HG03460 (cell line): Measurements from ENCODE around the gene IPO13.

Experiments
- ATAC-seq: cut with Tn5 transposase; IDR thresholded peaks from one replicate; pipeline ENCODE4 v1.9.1; 2021; ENCODE audit not compliant: unreplicated experiment

Gene IPO13

DNA sequence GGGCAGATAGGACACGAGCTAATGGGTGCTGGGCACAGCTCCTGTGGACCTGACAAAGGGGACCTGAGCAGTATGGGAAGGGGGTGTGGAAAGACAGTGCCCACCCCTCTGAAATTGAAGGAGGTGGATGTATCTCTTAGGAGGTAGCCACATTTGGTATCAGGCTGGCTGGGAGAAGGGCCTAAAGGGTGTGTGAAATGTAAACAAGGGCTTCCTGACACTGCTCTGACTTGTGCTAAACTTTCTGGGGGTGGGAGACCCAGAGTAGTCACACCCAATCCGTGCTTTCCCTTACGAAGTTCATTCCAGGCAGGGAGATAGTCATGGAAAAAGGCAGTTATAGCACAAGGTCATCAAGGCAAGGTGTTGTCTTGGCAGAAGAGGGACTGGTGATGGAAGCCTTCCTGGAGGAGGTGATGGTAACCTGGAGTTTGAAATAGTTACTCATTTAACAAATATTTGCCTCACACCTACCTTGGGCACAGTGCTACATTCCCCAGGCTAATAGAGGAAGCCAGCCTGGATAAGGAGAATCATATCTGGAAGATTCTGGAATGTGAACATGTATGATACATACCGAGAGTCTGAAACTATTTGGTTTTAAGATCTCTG is 39.3 kb downstream of the IPO13 start:
- ATAC-seq = no peak

DNA sequence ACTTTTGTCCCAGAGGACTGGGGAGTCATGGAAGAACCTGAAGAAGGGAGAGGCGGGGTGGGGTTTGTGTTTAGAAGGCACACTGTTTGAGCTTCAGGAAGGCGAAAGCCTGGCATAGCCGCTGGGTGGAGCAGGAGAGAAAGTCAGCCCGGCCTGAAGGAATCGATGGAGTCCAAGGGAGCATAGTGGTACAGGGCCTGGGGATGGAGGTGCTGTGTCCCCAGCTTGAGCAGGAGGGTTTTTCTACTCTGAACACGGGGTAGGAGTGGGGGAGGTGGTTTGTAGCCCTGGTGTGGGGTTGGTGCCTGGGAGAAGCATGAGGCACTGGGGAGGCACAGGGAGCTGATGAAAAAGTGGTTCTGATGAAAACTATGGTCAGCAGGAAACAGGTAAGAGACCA is 40.0 kb downstream of the IPO13 start:
- no peak for ATAC-seq

DNA sequence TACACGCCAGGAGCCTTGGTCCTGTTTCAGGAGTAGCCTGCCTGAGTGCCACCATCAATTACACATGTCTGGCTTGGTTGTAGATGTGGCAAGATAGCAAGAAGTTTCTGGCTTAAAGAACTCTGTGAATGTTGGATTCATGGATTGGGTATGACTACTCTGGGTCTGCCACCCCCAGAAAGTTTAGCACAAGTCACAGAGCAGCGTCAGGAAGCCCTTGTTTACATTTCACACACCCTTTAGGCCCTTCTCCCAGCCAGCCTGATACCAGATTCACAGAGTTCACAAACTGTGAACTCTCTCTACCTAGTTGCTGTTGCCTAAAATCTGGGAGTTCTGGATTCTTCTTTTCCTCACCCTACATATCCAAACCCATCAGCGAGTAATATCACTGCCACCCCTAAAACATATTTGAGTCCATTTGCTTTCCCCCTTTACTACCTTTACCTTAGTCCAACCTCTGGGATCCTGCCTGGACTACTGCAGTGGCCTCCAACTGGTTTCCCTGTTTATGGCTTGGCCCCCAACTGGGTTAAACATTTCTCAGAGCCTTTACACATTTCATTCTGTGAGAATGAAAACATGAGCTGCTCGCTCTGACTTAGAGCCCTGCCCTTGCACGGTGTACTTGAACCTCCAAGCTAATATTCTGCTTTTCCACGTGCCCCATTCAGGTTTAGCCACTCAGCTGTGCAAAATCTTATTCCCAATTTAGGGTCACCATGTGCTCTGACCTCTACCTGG is 40.6 kb downstream of the IPO13 start:
- ATAC-seq = no peak

DNA sequence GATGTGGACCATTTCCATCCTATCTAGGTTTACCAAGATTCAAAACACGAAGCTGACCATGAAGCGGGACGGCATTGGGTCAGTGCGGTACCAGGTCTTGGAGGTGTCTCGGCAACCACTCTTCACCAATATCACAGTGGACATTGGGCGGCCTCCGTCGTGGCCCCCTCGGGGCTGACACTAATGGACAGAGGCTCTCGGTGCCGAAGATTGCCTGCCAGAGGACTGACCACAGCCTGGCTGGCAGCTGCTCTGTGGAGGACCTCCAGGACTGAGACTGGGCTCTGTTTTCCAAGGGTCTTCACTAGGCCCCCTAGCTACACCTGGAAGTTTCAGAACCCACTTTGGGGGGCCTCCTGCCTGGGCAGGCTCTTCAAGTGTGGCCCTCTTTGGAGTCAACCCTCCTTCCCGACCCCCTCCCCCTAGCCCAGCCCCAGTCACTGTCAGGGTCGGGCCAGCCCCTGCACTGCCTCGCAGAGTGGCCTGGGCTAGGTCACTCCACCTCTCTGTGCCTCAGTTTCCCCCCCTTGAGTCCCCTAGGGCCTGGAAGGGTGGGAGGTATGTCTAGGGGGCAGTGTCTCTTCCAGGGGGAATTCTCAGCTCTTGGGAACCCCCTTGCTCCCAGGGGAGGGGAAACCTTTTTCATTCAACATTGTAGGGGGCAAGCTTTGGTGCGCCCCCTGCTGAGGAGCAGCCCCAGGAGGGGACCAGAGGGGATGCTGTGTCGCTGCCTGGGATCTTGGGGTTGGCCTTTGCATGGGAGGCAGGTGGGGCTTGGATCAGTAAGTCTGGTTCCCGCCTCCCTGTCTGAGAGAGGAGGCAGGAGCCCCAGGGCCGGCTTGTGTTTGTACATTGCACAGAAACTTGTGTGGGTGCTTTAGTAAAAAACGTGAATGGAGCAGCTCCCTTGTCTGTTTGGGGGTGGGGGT is 43.8 kb downstream of the IPO13 start:
- no peak for ATAC-seq

DNA sequence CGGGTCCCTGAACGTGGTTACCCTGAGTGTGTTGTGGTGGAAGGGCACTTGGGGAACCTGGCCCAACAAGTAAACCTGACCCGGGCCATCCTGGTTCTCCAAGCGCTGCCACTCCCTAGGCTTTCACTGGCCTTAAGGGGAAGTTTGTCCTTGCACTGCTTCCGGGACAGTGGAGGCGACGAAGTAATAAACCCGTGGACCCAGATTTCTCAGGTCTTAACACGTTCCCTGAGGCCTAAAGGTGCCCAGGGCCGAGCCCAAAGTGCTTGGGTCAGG is 44.4 kb downstream of the IPO13 start:
- ATAC-seq = no peak

DNA sequence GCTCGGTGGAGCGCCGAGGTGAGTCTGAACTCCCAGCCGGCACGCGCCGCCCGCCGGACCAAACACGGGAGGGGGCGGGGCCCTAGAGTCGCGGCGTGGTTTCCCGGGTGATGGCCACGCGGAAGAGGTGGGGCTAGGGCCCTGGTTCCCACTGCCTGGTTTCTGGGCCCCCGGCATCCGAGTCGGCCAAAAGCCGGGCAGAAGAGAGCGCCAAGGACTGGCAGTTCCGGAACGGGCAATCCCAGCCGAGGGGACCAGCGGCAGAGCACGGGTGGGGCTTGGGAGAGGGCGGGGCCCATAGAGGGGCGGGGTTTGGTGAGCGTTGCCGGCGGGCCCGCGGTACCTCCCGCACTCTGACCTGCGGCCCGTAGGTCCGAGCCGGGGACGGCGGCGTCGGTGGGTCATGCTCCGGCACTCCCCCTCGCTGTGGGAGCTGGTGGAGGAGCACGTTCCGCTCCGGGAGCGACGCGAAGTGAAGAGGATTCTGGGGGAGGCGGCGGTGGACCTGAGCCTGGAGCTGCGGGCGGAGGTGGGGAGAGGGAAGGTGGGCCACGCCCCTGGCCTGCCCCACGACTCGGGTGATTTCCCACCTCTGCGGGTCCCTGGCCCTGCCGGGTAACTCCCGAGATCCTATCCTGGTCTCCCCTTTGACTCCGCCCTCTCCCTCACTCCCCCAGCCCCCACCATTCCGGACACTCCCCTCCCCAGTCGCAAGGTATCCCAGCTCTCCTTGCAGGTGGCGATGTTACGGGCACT is 44.9 kb downstream of the IPO13 start, which contains the start of gene CCDC24:
Gene CCDC24 (plus strand): TSS at position 124 of the 756 bp plus-strand sequence. CDS start 280 bp downstream, at position 404.
- peak; percentile 67 for ATAC-seq

DNA sequence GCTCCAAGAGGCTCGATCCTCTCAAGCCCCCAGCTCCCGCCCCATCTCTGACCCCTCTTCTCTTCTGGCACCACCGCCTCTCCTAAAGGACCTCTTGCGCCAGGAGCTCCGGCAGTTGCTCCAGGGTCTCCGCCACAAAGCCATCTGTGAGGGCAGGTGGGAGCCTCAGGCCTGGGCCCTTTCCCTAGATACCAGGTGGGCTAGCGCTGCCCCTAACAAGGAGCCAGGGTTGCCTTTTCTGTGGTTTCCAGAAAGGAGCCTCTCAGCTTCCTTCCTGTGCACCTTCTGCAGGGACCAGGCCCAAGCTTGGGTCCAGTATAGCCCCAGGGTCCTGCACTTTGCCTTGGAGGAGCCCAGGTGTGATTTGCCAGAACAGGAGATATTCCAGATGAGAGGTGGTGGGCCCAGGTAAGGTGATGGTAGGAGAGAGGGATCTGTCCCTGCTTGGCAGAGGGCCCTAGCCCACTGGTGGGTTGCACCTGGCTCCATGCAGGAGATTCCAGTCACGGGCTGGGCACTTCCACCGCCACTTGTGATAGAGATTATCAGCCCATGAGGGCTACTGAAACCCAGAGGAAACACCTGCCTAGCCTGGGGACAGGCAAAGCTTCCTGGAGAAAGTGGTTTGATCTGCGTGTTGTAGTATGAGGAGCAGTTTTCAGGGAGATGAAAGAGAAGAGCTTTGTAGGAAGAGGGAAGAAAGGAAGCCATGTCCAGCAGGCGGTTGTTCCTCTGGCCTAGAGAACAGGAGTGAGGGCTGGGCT is 45.7 kb downstream of the IPO13 start:
- ATAC-seq = no peak

DNA sequence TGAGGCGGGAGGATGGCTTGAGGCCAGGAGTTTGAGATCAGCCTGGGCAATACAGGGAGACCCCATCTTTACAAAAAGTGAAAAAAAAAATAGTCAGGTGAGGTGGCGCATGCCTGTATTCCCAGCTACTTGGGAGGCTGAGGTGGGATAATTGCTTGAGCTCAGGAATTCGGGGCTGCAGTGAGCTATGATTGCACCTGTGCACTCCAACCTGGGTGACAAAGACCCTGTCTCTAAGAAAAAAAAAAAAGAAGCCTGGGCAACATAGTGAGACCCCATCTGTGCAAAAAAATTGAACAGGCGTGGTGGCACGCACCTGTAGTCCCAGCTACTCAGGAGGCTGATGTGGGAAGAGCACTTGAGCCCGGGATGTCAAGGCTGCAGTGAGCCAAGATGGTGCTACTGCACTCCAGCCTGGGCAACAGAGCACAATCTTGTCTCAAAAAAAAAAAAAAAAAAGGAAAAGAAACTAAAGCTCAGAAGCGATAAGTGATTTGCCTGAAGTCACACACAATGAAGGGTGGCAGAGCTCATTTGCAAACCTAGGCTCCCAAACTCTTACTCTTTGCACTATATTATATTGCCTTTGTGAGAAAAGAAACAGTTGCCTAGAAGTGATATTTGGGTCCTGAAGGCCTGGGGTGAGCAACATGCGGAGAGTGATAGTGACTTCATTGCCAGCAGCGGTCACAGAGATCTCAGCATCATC is 46.6 kb downstream of the IPO13 start:
- no peak for ATAC-seq

DNA sequence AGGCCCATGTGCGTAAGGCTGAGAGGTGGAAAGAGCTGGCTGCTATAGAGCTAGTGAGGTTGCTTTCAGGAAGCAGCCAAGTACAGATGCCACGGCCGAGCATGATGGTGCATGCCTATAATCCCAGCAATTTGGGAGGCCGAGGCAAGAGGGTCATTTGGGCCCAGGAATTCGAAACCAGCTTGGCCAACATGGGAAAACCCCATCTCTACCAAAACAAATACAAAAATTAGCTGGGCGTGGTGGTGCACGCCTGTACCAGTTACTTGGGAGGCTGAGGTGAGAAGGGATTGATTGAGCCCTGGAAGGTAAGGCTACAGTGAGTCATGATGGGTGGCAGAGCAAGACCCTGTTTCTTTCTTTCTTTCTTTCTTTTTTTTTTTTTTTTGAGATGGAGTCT is 47.3 kb downstream of the IPO13 start:
- ATAC-seq = no peak

DNA sequence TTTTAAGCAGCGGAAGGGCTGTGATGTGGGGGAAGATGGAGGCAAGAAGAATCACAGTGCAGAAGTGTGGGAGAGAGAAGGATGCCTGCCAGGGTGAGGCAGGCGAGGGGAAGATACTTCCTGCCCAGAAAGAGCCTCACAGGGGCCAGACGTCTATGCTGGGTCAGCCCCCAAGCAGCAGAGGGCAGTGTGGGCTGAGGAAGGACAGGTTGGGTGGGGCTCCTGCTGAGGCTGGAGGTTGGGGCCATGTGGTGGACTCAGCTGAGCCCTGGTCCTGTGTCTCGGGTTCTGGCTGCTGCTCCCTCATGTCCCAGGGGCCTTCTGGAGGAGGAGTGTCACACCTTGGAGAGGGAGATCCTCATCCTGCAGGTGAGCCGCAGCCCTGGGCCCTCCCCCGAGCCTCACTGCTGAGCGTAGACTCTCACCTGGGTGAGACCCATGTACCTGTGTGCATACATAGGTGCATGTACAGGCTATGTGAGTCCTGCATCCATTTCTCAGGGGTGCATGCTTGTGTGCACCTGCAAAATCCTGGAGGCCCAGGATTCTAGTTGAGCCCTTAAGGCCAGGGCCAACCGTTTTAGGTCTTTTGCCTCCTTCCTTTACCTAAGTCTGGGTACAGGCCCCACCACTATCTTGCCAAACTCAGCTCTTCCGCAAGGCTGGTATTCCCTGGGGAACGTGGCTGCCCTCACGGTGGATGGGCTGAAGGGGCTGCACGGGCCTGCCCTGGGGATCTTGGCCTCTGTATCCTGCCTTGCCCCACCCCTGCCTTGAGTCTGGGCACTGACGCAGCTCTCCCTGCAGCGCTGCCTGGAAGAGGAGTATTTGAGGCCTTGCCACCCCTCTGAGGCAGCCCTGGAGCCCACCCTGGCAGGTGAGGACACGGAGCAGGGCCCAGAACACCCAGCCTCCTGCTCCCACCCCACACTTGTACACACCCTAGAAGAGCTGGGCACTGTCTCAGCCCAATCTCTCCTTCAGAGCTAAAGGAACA is 48.3 kb downstream of the IPO13 start:
- ATAC-seq = no peak

DNA sequence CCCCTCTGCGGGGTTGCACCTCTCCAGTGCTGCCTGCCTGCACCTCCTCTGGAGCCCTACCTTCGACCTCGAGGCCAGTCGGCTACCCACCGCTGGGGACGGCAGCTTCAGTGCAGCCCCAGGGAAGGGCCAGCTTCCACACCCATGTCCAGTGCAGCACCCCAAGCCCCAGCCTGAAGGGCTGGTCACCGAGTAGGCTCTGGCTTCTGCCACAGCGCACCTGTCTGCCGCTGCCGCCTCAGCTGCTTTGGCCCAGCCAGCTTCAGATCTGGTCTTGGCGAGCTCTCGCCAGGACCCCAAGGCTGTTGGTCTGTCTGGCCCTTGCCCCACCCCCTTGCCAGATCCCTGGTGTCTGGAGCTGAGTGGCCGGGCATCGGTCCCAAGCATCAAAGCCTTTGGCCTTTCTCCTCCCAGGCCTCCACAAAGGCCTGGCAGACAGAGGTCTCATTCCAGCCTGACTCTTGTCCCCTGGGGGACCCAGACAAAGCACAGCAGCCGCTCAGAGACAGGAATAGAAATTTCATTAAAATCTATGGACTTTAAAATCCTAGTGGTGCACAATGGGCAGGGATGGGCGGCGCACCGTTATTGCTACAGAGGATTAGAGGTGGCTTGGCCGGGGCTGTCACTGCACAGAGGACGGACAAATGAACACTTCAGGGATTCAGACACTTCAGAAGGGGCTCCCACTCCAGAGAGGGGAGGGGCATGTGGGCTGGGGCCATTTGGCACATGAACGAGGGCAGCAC is 49.4 kb downstream of the IPO13 start:
- no peak for ATAC-seq

DNA sequence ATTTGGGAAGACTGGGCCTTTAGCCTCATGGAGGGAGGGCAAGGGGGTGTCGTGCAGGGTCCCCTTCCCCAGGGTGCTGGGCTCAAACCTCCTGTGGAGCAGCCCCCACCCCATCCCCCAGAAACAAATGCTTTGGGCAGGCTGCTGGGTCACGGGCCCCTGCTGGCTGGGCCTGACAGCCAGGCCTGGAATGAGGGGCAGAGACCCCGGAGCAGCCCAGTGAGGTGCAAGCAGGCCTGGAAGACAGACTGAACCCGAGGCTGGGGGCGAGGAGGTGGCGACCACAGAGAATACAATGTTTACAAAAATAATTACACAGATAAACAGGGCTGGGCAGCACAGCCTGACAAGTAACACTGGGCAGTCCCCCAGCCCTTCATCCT is 50.0 kb downstream of the IPO13 start:
- ATAC-seq = no peak

DNA sequence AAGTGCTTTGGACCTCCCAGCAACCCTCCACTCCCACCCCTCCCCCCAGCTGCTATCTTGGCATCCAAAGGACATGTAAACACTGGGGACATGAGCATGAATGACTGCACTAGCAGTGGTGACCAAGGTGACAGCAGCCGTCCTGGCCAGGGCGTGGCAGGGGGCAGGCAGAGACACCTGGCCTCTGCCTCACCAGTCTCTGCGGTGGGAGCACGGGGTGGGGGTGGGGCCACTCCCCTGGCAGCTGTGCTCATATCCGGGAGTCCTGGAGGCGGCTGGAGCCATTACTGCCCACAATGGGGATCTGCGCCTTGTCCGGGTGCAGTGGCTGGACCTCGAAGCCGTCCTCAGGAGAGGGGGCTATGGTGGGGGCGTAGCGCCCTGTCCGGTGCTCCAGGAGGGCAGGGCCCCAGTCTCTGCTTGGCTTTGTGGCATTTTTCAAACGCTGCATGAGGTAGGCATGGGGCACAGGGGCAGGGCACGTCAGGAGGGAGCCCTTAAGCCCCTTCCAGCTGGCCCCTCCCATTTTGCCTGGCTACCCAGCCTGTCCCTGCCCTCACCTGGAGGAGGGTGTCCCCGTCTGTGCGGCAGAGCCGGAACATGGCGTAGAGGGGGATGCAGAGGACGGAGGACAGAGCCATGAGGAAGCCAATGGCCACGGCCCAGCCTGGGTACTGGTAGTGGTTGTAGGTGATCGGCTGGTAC is 50.7 kb downstream of the IPO13 start:
- no peak for ATAC-seq

DNA sequence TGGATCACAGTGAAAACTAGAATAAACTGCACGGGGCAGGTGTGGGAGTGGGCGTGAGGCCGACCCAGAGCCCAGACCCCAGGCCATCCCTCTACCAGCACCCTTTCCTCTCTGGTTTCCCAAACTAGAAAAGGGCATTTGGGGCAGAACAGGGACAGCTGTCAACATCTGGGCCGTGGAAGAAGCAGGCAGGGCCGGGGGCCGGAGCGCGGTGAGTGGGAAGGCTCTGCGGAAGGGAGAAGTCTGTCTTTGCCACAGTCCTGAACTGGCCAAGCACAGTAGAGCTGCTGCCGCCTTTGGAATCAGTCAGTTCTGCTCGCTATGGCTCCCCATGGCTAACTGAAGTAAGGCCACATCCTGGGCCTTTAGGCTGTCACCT is 51.2 kb downstream of the IPO13 start:
- ATAC-seq = no peak

DNA sequence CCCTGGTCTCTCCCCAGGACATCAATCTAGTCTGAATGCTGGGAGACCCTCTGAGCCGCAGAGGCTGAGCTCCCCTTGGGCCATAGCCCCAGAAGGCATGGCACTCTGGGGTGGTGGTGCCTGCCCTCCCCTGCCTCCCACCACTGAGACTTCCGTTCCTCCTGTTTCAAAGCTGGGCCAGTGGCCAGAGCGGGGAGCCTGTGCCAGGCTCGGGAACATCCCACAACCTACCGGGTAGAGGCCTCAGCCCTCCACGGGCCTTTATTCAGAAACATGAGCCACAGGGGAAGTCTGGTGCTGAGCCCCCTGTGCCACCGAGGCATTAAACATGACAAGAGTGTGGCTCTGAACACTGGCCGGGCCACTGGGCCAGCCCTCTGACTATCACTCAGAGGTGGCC is 52.7 kb downstream of the IPO13 start:
- no peak for ATAC-seq

DNA sequence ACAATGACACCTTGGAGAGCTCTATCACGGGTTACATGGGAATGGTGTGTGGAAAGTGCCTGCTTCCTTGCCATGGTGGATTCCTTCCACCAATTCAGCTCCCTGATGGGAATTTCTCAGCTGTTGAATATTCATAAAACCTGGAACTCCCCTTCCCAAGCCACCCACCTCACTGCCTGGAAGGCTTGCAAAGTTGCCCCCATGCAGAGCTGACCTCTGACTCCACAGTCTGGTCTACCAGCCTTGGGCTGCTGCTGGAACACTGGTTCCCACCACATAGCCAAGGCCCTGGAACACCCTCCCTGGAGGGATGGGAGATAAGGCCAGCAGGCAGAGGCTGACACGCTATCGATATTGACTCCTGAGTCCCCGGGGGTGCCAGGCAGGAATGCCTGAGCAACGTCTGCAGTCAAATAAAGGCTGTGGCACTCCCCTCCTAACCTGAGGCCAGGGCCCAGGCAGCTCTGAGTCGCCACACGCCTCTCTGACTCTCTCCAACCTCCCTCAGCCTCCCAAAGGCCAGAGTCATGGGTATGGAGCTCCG is 53.4 kb downstream of the IPO13 start:
- no peak for ATAC-seq

DNA sequence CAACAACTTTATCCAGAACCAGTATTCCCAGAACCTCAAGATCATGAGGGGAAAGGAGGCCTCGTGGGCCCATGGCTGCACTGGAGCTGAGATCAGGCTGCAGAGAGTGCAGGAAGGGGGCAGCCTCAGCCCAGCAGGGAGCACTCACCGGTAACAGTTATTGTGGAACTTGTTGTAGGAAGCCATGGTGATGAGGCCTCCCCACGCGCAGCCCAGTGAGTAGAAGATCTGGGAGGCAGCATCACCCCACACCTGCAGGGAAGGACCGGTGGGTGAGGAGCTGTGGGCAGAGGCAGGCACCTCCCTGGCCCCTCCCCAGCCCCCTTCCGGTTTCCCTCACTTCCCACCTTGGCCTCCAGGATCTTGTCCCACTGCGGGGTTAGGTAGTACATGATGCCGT is 55.4 kb downstream of the IPO13 start:
- ATAC-seq = no peak
